Measurements from ENCODE around the gene GABRD.

The GABRD gene

GRCh38 chr1:1985375-1986050 is 33.6 kb upstream of the GABRD start:
- DNase-seq (ENCODE audit: low read depth, low spot score) = peak; percentile 57

GRCh38 chr1:1986451-1987141 is 32.5 kb upstream of the GABRD start:
- peak; percentile 41 for DNase-seq (ENCODE audit: low read depth, low spot score)

GRCh38 chr1:1987142-1987510 is 32.0 kb upstream of the GABRD start:
- DNase-seq (ENCODE audit: low read depth, low spot score) = no peak

GRCh38 chr1:1988061-1988945 is 30.8 kb upstream of the GABRD start:
- no peak for DNase-seq (ENCODE audit: low read depth, low spot score)

- no peak for DNase-seq (ENCODE audit: low read depth, low spot score)
These were observed 30.0 kb upstream of the GABRD start for GRCh38 chr1:1989102-1989542.

GRCh38 chr1:1989789-1990188 is 29.4 kb upstream of the GABRD start:
- DNase-seq (ENCODE audit: low read depth, low spot score) = no peak

GRCh38 chr1:1990222-1990621 is 28.9 kb upstream of the GABRD start:
- DNase-seq (ENCODE audit: low read depth, low spot score) = no peak

GRCh38 chr1:1994536-1994935 is 24.6 kb upstream of the GABRD start:
- no peak for DNase-seq (ENCODE audit: low read depth, low spot score)

- DNase-seq (ENCODE audit: low read depth, low spot score) = no peak
These were observed 22.9 kb upstream of the GABRD start for GRCh38 chr1:1996207-1996651.

GRCh38 chr1:1997576-1997975 is 21.6 kb upstream of the GABRD start:
- no peak for DNase-seq (ENCODE audit: low read depth, low spot score)

GRCh38 chr1:2000432-2000831 is 18.7 kb upstream of the GABRD start:
- DNase-seq (ENCODE audit: low read depth, low spot score) = no peak

- DNase-seq (ENCODE audit: low read depth, low spot score) = no peak
These were observed 18.3 kb upstream of the GABRD start for GRCh38 chr1:2000850-2001249.

GRCh38 chr1:2001773-2002411 is 17.3 kb upstream of the GABRD start:
- DNase-seq (ENCODE audit: low read depth, low spot score) = peak; percentile 75

GRCh38 chr1:2003541-2004131 is 15.5 kb upstream of the GABRD start, which contains the start of gene CFAP74:
TSS of gene CFAP74 (minus strand) at chr1:2003786. CDS start at chr1:1990956, 12,830 bp downstream.
- peak; percentile 88 for DNase-seq (ENCODE audit: low read depth, low spot score)

- DNase-seq (ENCODE audit: low read depth, low spot score) = no peak
These were observed 14.3 kb upstream of the GABRD start for GRCh38 chr1:2004856-2005255.

GRCh38 chr1:2009101-2010053 is 9.8 kb upstream of the GABRD start:
- DNase-seq (ENCODE audit: low read depth, low spot score) = no peak

- DNase-seq (ENCODE audit: low read depth, low spot score) = no peak
These were observed 5.0 kb upstream of the GABRD start for GRCh38 chr1:2014181-2014580.

GRCh38 chr1:2014741-2015735 is 4.1 kb upstream of the GABRD start:
- no peak for DNase-seq (ENCODE audit: low read depth, low spot score)

- DNase-seq (ENCODE audit: low read depth, low spot score) = no peak
These were observed 3.0 kb upstream of the GABRD start for GRCh38 chr1:2016123-2016522.

Data from ELF-1 (cell line).